Stimulated activated CD4-positive, alpha-beta T cell treated with anti-CD3 and anti-CD28 coated beads, Interleukin-2, amount 100 ng/mL, for 24 hours (primary cell): Measurements from ENCODE around the gene TNFAIP3.
"Not testable (repeated sequence)": the region's sequence is repeated elsewhere in the genome, so short reads cannot be mapped to it uniquely, and the experiment has no call there.

Experiments used
- DNase-seq, 2 donors: peaks; one replicate each; pipeline ENCODE4 v3.0.0-alpha.2; 2020

The TNFAIP3 gene

DNA sequence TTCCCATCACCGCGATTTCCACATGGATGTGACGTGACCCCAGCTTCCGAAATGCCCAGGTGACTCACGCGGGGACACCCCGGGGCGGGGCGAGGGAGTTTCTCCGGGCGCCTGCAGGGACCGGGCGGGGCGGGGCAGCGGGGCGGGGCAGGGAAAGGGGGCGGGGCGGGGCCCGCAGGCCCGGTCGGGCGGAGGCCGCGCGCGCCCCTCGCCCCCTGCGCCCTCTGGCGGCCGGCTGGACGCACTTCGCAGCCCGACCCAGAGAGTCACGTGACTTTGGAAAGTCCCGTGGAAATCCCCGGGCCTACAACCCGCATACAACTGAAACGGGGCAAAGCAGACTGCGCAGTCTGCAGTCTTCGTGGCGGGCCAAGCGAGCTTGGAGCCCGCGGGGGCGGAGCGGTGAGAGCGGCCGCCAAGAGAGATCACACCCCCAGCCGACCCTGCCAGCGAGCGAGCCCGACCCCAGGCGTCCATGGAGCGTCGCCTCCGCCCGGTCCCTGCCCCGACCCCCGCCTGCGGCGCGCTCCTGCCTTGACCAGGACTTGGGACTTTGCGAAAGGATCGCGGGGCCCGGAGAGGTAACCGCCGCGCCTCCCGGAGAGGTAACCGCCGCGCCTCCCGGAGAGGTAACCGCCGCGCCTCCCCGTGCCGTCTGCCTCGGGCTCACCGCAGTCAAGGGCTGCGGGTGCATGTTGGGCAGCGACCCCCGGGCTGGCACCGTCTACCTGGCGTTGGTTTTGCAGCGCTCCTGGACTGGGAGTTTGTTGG, at the start of gene TNFAIP3:
TSS of gene TNFAIP3 (plus strand) at position 346 of the 771 bp plus-strand sequence. CDS start 3,969 bp downstream, outside the sequence.
- DNase-seq: peak; percentile 96 to 97

DNA sequence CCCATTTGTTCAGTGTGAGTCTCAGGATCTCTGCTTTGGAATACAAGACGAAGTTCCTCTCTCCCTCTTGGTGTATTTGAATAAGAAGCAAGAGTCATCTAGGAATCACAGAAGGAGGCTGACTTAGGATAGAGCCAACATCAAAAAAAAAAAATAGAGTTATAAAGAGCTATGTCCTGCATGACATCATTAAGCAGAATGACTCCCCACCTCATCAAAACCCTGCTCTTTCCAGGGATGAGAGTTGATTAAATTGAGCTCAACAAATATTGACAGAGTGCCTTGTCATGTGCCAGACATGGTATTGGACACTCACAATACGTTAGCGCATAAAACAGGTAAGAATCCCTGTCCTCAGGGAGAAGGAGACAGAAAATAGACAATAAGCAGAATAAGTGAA, 48.6 kb upstream of the TNFAIP3 start:
- DNase-seq: no peak

DNA sequence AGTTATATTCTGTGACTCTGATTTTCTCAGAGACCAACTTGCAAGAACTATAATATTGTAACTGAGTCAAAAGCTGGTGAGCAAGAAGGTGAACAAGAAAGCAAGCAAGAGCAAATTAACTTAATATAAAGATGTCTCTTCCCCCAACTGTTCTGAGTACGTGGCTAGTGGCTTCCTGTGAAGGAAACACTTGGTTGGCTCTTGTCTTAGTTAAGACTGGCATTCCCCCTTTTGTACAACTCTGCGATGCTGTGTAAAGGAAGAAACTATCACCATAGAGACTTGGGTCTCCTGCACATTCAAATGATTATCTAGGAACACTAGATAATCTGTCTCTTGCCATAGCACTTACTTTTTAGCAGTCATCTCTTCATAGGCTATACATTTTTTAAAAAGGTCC, 47.3 kb upstream of the TNFAIP3 start:
- no peak for DNase-seq

DNA sequence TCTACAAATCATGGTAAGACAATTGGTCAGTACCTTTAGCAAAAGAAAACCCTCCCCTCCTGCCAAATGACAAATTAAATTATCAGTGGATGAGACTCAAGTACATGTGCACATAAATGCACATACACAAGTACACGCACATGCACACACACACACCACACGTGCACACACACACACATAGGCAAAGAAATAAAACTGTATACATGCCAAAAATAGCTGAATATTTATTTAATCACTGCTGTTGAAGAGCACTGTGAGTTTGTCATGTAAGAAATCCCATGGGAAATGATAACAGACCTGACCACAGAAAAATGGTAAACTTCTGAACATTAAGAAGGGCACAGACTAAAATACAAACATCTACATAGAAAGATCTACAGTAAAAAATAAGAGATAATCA, 46.6 kb upstream of the TNFAIP3 start:
- DNase-seq: no peak

DNA sequence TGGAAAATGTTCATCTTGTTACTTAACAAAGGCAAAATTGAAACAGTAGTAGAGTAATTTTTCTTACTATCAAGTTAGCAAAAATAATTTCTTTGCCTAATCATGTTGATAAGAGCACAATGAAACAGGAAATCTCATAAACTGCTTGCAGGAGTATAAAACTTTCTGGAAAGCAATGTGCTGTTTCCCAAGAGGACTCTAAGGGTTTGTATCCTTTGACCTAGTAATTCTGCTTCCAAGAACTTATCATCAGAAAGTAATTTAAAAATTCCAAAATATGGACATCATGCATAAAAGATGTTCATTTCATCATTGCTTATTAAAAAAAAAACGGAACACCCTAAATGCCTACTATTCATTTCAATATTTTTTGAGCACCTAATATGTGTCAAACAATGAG, 46.1 kb upstream of the TNFAIP3 start:
- no peak for DNase-seq

DNA sequence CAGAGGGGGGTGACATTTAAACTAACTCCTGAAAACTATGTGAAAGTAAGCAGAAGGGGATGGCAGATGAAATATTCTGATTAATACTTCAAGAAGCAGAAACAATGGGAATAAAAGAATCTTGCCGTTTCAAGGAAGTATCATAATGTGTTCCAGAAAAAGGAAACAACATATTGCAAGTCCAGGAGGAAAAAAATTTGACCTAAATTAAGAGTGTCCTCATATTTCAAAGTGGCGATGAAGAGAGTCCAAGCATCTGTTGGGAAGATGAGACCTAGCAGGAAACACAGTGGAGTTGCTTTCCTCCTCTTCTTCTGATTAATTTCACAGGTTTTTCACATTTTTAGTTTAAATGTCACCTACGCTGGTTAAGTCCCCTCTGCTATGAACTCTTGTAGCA, 45.6 kb upstream of the TNFAIP3 start:
- no peak for DNase-seq

DNA sequence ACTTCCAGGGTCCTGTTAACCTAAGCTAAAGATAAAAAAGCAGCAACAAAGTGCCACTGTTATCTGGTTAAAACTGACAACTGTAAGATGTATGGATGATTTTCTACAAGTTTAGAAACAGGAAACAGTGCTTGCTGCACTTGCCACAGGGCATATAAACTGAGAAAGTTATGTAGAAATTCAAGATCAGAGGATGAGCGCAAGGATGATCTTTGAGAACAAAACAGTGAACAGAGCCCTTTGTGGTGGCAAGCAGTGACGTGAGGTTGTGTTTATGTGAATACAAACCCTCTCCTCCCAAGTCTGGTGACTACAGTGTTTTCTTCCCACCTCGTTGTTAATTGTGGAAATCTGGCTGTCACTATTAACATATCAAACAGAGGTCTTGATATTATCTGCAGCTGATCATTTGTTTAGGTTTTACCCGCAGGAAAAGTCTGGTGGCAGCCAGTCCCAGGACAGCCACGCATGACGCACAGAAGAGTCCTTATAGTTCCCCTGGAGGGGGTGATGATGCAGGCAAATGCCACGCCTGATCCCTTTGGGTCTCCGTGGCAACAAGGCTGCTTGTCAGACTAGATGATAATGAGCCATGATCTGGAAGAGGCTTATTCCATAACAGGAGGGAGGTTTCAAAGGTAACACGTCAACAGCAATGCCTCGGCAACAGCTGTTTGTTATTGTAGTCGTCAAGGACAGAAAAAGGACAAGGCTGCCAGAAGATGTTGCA, 43.1 kb upstream of the TNFAIP3 start:
- peak; percentile 56 to 69 for DNase-seq

DNA sequence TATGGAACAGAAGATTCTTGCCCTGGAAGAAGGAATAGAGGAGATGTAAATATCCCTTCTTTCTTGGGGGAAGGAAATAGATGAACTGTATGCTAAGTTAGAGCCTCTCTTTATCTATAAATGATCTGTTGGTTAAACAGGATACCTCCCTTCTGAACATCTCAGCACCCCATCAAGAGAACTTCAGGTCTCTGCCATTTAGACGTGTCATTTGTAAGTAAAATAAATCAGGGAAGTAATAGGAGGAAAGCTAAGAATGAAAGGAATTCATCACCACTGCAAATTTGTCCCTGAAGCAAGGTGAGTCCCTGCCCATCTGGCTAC, 42.5 kb upstream of the TNFAIP3 start:
- DNase-seq: no peak

DNA sequence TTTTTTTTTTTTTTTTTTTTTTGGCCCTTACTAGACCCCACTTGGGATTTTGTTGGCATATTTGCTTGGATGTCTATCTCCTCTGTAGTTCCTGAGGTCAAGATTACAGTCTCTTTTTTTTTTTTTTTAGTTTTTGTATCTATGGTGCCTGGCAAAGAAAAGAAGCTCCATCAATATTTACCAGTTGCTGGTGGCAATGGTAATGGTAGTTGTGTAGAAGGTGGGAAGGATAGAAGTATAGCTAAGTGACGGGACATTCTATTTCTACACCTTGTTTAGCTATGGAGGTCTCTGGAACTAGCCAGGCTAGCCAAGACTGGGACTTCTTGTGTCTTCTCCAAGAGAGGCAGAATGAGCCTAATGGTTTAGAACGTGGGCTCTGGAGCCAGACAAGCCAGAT, 42.2 kb upstream of the TNFAIP3 start:
- DNase-seq: no peak

DNA sequence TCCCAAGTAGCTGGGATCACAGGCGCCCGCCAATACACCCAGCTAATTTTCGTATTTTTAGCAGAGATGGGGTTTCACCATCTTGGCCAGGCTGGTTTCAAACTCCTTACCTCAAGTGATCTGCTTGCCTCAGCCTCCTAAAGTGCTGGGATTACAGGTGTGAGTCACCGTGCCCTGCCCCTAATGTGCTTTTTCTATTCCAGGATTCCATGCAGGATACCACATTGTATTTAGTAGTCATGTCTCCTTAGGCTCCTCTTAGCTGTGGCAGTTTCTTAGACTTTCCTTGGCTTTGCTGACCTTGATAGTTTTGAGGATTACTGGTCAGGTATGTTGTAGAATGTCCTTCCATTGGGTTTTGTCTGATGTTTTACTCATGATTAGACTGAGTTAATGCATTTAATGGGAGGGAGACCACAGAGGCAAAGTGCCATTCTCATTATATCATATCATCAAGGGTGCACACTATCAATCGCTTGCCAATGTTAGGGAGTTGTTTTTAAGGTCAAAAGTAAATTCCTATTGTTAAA, 39.6 kb upstream of the TNFAIP3 start:
- DNase-seq: no peak

DNA sequence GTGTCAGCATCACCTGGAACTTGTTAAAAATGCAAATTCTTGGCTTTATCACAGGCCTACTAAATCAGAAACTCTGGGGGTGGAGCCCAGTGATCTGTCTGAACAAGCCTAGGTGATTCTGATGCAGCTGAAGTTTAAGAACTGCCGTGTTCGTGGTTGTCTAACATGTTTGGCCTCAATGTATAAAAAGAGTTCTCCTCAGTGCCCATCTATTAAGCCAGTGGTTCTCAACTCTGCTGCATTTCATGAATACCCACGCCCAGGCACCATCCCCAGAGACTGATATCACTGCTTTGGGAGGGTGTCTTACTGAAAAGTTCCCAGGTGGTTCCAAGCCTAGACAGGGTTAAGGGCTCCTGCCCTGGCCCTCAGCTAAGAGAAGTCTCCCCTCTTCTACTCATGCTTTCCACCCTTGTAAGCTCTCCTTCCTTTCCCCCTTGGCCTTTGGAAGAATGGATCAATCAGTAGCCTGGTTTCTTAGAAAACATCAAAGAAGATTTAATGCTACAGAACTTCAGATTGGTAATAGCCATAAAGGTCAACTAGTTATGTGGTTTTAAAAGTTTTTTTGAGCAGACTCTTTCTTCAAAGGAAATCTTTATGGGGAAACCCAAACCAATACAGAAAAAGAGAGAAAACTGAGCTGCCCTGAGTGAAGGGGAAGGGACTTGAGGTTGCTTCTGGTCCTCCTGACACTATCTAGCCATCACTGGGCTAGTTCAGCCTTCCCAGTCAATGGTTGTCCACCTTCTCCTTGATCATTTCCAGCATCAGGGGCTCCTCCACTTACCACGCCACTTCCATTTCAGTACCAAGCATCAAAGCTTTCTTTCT, 38.9 kb upstream of the TNFAIP3 start:
- DNase-seq: peak; percentile 50 to 51

DNA sequence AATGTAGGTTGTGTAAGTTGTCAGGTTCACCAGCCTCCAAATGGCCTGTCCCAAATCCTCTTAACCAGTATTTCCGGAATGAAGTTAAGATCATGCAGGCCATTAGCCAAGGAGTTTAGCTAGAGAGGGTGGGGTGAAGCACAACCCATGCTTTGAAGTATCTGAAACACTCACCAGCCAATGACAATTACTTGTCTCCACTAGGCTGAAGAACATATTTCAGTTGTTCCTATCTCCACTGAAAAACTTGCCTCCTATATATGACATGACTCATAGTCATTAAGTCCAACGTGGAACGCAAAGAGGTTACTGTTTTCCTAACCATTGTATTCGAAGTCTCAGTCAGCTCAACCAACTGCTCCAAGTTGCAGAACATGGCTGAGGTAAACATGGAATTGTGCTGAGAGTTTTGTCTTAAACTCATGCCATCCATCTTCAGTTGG, 37.4 kb upstream of the TNFAIP3 start:
- DNase-seq: no peak

DNA sequence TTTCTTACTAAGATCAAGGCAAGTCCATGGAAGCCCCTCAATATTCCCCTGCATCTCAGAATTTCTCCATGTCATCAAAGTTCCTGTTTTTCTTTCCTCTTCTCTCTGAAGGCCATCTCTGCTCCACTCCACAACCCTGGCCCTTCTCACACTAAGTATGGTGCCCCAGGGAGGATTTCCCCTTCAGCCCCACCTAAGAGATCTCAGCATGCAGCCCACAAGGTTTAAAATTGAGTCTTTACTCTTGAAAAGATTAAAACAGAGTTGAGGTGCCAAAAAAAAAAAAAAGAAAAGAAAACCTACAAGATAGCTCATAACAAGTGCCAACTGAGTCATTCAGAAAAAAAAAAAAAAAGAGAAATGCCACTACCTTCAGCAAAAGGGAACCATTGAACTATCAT, 36.5 kb upstream of the TNFAIP3 start:
- DNase-seq: peak in 1 of 2 donors; percentile 33

DNA sequence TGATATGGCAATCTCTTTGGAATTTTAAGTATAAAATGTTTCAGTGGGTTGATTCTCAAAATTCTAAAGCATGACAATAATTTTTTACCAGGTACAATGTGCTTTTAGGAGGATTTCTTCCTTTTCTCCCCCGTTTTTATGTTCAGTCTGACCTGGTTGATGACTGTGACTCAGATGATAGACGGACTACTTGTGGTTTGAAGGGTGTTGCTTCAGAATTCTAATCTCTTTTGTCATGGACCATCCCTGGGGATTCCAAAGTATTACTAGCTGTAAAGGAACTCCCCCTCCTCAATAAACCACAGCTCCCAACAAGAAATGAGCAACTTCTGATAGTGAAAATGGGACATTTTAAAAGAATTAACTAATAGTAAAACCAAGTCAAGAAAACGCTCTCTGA, 34.9 kb upstream of the TNFAIP3 start:
- DNase-seq: no peak

DNA sequence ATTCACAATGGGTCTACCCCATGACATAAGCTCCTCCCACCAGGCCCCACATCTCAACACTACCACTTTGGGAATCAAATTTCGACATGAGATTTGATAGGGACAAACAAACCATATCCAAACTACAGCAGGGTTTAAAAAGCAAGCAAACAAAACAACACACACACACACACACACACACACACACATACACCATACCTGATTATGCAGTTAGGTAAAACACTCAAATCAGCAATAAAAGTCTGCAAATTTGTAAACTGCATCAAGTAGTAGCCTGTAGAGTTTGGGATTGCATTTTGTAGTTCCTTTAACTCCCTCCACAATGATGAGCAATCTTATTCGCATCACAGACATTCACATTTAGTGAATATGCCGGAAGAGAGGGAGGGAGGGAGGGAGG, 32.6 kb upstream of the TNFAIP3 start:
- DNase-seq: no peak

DNA sequence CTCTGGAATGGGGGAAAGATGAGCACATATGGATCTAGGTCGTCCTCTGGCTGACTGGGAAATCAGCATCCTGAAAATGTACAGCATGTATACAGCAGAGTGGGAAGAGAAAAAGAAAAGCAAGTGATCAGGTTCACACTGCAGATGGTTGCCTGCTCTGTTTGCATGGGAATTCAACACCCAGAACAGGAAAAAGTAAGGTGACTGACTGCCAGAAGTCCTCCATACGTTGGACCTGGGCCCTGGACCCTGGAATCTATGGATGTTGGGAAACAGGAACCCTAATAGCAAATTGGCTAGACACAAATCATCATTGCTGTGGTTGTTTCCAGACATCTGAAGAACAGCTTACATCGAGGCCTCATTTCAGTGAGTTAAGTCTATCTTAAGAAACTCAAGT, 30.3 kb upstream of the TNFAIP3 start:
- no peak for DNase-seq

DNA sequence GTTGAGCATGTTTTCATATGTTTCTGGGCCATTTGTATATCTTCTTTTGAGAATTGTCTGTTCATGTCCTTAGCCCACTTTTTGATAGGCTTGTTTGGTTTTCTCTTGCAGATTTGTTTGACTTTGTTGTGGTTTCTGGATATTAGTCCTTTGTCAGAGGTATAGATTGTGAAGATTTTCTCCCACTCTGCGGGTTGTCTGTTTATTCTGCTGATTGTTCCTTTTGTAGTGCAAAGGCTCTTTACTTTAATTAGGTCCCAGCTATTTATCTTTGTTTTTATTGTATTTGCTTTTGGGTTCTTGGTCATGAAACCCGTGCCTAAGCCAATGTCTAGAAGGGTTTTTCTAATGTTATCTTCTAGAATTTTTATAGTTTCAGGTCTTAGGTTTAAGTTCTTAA, 29.0 kb upstream of the TNFAIP3 start:
- not testable (repeated sequence) for DNase-seq

DNA sequence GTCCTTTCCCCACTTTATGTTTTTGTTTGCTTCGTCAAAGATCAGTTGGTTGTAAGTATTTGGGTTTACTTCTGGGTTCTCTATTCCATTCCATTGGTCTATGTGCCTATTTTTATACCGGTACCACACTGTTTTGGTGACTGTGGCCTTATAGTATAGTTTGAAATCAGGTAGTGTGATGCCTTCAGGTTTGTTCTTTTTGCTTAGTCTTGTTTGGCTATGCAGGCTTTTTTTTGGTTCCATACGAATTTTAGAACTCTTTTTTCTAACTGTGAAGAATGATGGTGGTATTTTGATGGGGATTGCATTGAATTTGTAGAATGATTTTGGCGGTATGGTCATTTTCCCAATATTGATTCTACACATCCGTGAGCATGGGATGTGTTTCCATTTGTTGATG, 28.5 kb upstream of the TNFAIP3 start:
- not testable (repeated sequence) for DNase-seq

DNA sequence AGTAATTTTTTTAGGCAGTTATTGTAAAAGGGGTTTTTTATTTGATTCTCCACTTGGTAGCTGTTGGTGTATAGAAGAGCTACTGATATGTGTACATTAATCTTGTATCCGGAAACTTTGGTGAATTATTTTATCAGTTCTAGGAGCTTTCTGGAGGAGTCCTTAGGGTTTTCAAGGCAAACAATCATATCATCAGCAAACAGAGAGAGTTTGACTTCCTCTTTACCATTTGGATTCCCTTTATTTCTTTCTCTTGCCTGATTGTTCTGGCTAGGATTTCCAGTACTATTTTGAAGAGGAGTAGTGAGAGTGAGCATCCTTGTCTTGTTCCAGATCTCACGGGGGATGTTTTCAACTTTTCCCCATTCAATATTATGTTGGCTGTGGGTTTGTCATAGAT, 28.0 kb upstream of the TNFAIP3 start:
- no peak for DNase-seq

DNA sequence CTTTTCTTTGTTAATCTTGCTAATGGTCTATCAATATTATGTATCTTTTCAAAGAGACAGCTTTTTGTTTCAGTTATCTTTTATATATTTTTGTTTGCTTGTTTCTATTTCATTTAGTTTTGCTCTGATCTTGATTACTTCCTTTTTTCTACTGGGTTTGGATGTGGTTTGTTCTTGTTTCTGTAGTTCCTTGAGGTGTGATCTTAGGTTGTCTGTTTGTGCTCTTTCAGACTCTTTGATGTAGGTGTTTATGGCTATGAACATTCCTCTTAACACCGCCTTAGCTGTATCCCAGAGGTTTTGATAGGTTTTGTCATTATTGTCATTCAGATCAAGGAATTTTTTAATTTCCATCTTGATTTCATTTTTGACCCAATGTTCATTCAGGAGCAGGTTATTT, 26.8 kb upstream of the TNFAIP3 start:
- DNase-seq: no peak

DNA sequence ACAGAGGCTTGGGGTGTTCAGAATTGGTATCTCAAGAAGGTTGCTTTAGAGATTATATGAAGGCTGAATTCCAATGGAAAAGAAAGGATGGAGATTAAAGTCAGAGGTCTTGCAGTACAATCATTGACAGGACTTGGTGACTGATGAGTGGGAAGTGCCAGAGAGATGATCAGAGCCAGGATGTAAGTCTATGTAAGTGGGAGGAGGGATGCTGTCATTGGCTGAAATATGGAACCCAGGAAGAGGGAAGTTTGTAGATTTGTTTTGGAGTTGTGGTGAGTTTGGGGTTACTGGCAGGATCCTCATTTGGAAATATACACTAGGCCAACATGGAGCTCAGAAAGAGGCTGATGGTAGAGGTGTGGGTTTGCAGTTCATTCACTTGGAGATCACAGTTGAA, 23.8 kb upstream of the TNFAIP3 start:
- no peak for DNase-seq

DNA sequence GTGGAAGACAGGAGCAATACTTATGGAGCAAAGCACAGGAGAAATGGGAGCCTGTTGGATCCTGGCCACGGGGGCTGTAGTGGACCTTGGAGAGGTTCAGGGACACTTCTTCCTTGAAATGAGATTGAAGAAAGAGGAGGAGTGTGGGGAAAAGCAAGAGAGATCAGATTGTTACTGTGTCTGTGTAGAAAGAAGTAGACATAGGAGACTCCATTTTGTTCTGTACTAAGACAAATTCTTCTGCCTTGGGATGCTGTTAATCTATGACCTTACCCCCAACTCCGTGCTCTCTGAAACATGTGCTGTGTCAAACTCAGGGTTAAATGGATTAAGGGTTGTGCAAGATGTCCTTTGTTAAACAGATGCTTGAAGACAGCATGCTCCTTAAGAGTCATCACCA, 22.7 kb upstream of the TNFAIP3 start:
- DNase-seq: not testable (repeated sequence)

DNA sequence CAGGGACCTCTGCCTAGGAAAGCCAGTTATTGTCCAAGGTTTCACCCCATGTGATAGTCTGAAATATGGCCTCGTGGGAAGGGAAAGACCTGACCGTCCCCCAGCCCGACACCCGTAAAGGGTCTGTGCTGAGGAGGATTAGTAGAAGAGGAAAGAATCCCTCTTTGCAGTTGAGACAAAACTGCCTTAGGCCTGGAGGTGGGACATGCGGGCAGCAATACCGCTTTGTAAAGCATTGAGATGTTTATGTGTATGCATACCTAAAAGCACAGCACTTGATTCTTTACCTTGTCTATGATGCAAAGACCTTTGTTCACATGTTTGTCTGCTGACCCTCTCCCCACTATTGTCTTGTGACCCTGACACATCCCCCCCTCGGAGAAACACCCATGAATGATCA, 22.3 kb upstream of the TNFAIP3 start:
- not testable (repeated sequence) for DNase-seq
